Measurements from ENCODE around the gene RTN4R. TPM values are rescaled to one million over a fixed set of nuclear protein-coding genes. Genes with fewer than 3 reads are reported as not detected.
"Not testable (repeated sequence)": the region's sequence is repeated elsewhere in the genome, so short reads cannot be mapped to it uniquely, and the experiment has no call there.

Gene RTN4R
- total RNA-seq, 4 donors from 2014 or later = 0.29 to 0.75 TPM; not detected in 2

GRCh38 chr22:20285473-20286311 is 17.6 kb upstream of the RTN4R start:
- in situ Hi-C loops (cut with MboI; ENCODE audit: low sequenced_read_pairs in 4 of 4) = not testable (repeated sequence)

GRCh38 chr22:20284471-20285086 is 16.5 kb upstream of the RTN4R start:
- DNase-seq (no peak), ATAC-seq (no peak)
- H3K4me1 ChIP-seq = no peaks in the 10 kb centered on the region
- in situ Hi-C loops (cut with MboI; ENCODE audit: low sequenced_read_pairs in 4 of 4) = no loop called here
- TF ChIP-seq POLR2A (IDR thresholded peaks at IDR 0.05) (no peak), CTCF (IDR thresholded peaks at IDR 0.05 in 4 of 5, conservative IDR thresholded peaks at IDR 0.05 in 1 of 5) (no peak)
- H3K4me3 ChIP-seq = no peak overlapping the region
- intact Hi-C loops (cut with DNase I; ENCODE audit: low total_unique reads) = loop anchor here (1.0 kb wide), 1 partner anchor 127 kb away; no protein-coding TSS in a partner anchor
- no peaks in the 10 kb centered on the region for H3K36me3 ChIP-seq
- no peaks in the 10 kb centered on the region for H3K9me3 ChIP-seq
- H3K27me3 ChIP-seq = no peaks in the 10 kb centered on the region
- H3K27ac ChIP-seq = no peak overlapping the region

More at GRCh38 chr22:20285473-20286311, 17.6 kb upstream of the RTN4R start:
- not testable (repeated sequence) for H3K4me3 ChIP-seq, H3K27me3 ChIP-seq, H3K9me3 ChIP-seq, H3K27ac ChIP-seq, H3K4me1 ChIP-seq, H3K36me3 ChIP-seq
- intact Hi-C loops (cut with DNase I; ENCODE audit: low total_unique reads) = loop anchor here (1.0 kb wide), 1 partner anchor 128 kb away; no protein-coding TSS in a partner anchor
- peak; percentile 68 to 86 (median 71) for TF ChIP-seq CTCF (IDR thresholded peaks at IDR 0.05 in 4 of 5, conservative IDR thresholded peaks at IDR 0.05 in 1 of 5)
- peak; percentile 40 to 71 for DNase-seq
- peak; percentile 89 to 92 for ATAC-seq

- DNase-seq (no peak), ATAC-seq (no peak)
- no peak for TF ChIP-seq CTCF (IDR thresholded peaks at IDR 0.05 in 4 of 5, conservative IDR thresholded peaks at IDR 0.05 in 1 of 5)
- no peak for TF ChIP-seq POLR2A (IDR thresholded peaks at IDR 0.05)
- H3K4me1 ChIP-seq = no peaks in the 10 kb centered on the region
- in situ Hi-C loops (cut with MboI; ENCODE audit: low sequenced_read_pairs in 4 of 4) (no loop called here), intact Hi-C loops (cut with DNase I; ENCODE audit: low total_unique reads) (no loop called here)
- no peak overlapping the region for H3K4me3 ChIP-seq
- no peaks in the 10 kb centered on the region for H3K36me3 ChIP-seq
- no peak overlapping the region for H3K27ac ChIP-seq
- H3K9me3 ChIP-seq = no peaks in the 10 kb centered on the region
- H3K27me3 ChIP-seq = no peaks in the 10 kb centered on the region
Measured at GRCh38 chr22:20283674-20284066, 15.6 kb upstream of the RTN4R start.

- intact Hi-C loops (cut with DNase I; ENCODE audit: low total_unique reads) = no loop called here
- no peaks in the 10 kb centered on the region for H3K4me1 ChIP-seq
- DNase-seq (no peak), ATAC-seq (no peak)
- H3K9me3 ChIP-seq = no peaks in the 10 kb centered on the region
- in situ Hi-C loops (cut with MboI; ENCODE audit: low sequenced_read_pairs in 4 of 4) = no loop called here
- H3K4me3 ChIP-seq = no peak overlapping the region
- no peaks in the 10 kb centered on the region for H3K36me3 ChIP-seq
- H3K27ac ChIP-seq = no peak overlapping the region
- TF ChIP-seq POLR2A (IDR thresholded peaks at IDR 0.05) (no peak), CTCF (IDR thresholded peaks at IDR 0.05 in 4 of 5, conservative IDR thresholded peaks at IDR 0.05 in 1 of 5) (no peak)
- no peaks in the 10 kb centered on the region for H3K27me3 ChIP-seq
Measured at GRCh38 chr22:20282901-20283673, 15.0 kb upstream of the RTN4R start.
